HEK293 (cell line): ENCODE data around the gene COLQ.

Experiments used
- HOXA7 ChIP-seq: sonication (generic); formaldehyde crosslinking; IDR thresholded peaks from 2 replicates; pipeline ENCODE4 v1.8.1; 2022; ENCODE audit warnings: missing genetic modification reagents, borderline replicate concordance
- SP2 ChIP-seq: fragments of 450-650 bp; formaldehyde crosslinking; IDR thresholded peaks from 2 replicates; pipeline ENCODE4 v1.5.1; 2016; ENCODE audit warnings: missing biosample characterization, missing genetic modification characterization
- ZNF121 ChIP-seq: fragments of 450-650 bp; formaldehyde crosslinking; IDR thresholded peaks from 2 replicates; pipeline ENCODE4 v1.5.1; 2016; ENCODE audit warnings: missing biosample characterization, missing genetic modification characterization
- ZNF423 ChIP-seq: fragments of 450-650 bp; formaldehyde crosslinking; IDR thresholded peaks from 2 replicates; pipeline ENCODE4 v1.5.1; 2016; ENCODE audit warnings: missing biosample characterization, missing genetic modification characterization
- ZNF530 ChIP-seq: fragments of 450-650 bp; formaldehyde crosslinking; IDR thresholded peaks from 2 replicates; pipeline ENCODE4 v1.5.1; 2016; ENCODE audit warnings: low read depth, missing biosample characterization, missing genetic modification characterization
- ZNF558 ChIP-seq: fragments of 450-650 bp; formaldehyde crosslinking; IDR thresholded peaks from 2 replicates; pipeline ENCODE4 v1.5.1; 2016; ENCODE audit warnings: missing biosample characterization, missing genetic modification characterization
- ZXDB ChIP-seq: fragments of 450-650 bp; formaldehyde crosslinking; IDR thresholded peaks from 2 replicates; pipeline ENCODE4 v1.5.1; 2016; ENCODE audit warnings: missing biosample characterization, missing genetic modification characterization
- TF ChIP-seq, protein P1 (sequence below): fragments of 450-650 bp; formaldehyde crosslinking; IDR thresholded peaks from 2 replicates; pipeline ENCODE4 v1.5.1; 2016; ENCODE audit warnings: missing biosample characterization, missing genetic modification characterization
- TF ChIP-seq, protein P2 (sequence below): fragments of 450-650 bp; formaldehyde crosslinking; IDR thresholded peaks from 2 replicates; pipeline ENCODE4 v1.5.1; 2016; ENCODE audit warnings: missing biosample characterization, missing genetic modification characterization

DNA sequence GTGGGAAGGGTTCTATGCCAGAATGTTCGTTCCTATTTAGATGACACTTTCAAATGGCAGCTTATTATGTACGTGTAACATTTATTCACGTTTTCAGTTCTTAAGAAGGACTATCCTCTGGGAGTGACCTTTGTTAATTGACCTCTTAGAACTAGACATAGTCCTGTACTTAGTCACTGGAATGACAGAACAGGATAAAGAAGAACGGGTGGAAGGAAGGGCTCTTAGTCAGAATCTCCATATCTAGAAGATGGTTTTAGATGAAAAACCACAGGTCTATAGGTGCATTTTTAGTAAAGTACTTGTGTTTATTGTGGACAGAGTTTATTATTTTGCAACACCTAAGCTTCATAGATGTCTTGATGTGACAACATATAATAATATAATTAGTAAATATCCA lies 100.6 kb downstream of the COLQ start:
- TF ChIP-seq, protein P1, sequence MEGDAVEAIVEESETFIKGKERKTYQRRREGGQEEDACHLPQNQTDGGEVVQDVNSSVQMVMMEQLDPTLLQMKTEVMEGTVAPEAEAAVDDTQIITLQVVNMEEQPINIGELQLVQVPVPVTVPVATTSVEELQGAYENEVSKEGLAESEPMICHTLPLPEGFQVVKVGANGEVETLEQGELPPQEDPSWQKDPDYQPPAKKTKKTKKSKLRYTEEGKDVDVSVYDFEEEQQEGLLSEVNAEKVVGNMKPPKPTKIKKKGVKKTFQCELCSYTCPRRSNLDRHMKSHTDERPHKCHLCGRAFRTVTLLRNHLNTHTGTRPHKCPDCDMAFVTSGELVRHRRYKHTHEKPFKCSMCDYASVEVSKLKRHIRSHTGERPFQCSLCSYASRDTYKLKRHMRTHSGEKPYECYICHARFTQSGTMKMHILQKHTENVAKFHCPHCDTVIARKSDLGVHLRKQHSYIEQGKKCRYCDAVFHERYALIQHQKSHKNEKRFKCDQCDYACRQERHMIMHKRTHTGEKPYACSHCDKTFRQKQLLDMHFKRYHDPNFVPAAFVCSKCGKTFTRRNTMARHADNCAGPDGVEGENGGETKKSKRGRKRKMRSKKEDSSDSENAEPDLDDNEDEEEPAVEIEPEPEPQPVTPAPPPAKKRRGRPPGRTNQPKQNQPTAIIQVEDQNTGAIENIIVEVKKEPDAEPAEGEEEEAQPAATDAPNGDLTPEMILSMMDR (tag by site-specific recombination) = no peak
- TF ChIP-seq, protein P2, sequence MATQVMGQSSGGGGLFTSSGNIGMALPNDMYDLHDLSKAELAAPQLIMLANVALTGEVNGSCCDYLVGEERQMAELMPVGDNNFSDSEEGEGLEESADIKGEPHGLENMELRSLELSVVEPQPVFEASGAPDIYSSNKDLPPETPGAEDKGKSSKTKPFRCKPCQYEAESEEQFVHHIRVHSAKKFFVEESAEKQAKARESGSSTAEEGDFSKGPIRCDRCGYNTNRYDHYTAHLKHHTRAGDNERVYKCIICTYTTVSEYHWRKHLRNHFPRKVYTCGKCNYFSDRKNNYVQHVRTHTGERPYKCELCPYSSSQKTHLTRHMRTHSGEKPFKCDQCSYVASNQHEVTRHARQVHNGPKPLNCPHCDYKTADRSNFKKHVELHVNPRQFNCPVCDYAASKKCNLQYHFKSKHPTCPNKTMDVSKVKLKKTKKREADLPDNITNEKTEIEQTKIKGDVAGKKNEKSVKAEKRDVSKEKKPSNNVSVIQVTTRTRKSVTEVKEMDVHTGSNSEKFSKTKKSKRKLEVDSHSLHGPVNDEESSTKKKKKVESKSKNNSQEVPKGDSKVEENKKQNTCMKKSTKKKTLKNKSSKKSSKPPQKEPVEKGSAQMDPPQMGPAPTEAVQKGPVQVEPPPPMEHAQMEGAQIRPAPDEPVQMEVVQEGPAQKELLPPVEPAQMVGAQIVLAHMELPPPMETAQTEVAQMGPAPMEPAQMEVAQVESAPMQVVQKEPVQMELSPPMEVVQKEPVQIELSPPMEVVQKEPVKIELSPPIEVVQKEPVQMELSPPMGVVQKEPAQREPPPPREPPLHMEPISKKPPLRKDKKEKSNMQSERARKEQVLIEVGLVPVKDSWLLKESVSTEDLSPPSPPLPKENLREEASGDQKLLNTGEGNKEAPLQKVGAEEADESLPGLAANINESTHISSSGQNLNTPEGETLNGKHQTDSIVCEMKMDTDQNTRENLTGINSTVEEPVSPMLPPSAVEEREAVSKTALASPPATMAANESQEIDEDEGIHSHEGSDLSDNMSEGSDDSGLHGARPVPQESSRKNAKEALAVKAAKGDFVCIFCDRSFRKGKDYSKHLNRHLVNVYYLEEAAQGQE (tag by site-specific recombination) = no peak
- TF ChIP-seq ZNF121 (tag by site-specific recombination) = no peak
- no peak for TF ChIP-seq SP2
- TF ChIP-seq HOXA7 (CRISPR knock-in tag) = no peak
- no peak for TF ChIP-seq ZXDB
- TF ChIP-seq ZNF530 = no peak
- no peak for TF ChIP-seq ZNF558 (tag by site-specific recombination)
- no peak for TF ChIP-seq ZNF423 (tag by site-specific recombination)
